ENCODE data around the gene FARP2.
"Not testable (repeated sequence)": the region's sequence is repeated elsewhere in the genome, so short reads cannot be mapped to it uniquely, and the experiment has no call there.

GRCh38 chr2:241421942-241422341 lies 65.9 kb downstream of the FARP2 start:
- TF ChIP-seq CTCF, POLR2A, EP300 (IDR thresholded peaks at IDR 0.05): not testable (repeated sequence)
